ENCODE data around the gene JAZF1.

Gene JAZF1

GRCh38 chr7:27969346-27969745 is 211.2 kb downstream of the JAZF1 start:
- Histone ChIP-seq H2BK12ac (ENCODE audit: low read length) (no peak overlapping the region), H2BK120ac (ENCODE audit: low read depth, low read length) (no peak overlapping the region), H3K79me1 (ENCODE audit: low read depth, low read length) (no peaks in the 10 kb centered on the region), H3K9me3 (replicated peaks in 1 of 2; ENCODE audit: control insufficient read depth in 2 of 2, insufficient read depth in 1 of 2, low read depth in 1 of 2, low read length in 2 of 2) (no peaks in the 10 kb centered on the region), H2AFZ (ENCODE audit: low read length) (no peak overlapping the region), H3K4me1 (ENCODE audit: control insufficient read depth in 2 of 2, insufficient read depth in 1 of 2, low read depth in 1 of 2, low read length in 2 of 2) (no peaks in the 10 kb centered on the region), H2AK5ac (ENCODE audit: low read depth, low read length) (no peak overlapping the region), H3K36me3 (replicated peaks in 1 of 2; ENCODE audit: control insufficient read depth in 2 of 2, insufficient read depth in 2 of 2, low read length in 2 of 2) (no peaks in the 10 kb centered on the region), H3K9ac (ENCODE audit: low read depth, low read length, poor library complexity) (no peak overlapping the region), H4K91ac (ENCODE audit: low read depth, low read length, poor library complexity) (no peak overlapping the region), H3K4me2 (ENCODE audit: insufficient read depth, low read length, poor library complexity, severe bottlenecking) (no peak overlapping the region), H3K23ac (ENCODE audit: low read depth, low read length, poor library complexity) (no peak overlapping the region), H2BK5ac (ENCODE audit: low read length) (no peak overlapping the region), H2BK15ac (ENCODE audit: low read length) (no peak overlapping the region), H3K27me3 (ENCODE audit: control insufficient read depth in 3 of 3, insufficient read depth in 3 of 3, low read depth in 1 of 3, low read length in 3 of 3) (peaks cover 0 to 24% (median 0%) of the 10 kb centered on the region in 3 experiments), H3K27ac (replicated peaks; ENCODE audit: low read length) (no peak overlapping the region), H3K4me3 (ENCODE audit: low read length in 2 of 2) (no peak overlapping the region), H3K14ac (ENCODE audit: low read length) (no peak overlapping the region), H4K8ac (ENCODE audit: low read depth, low read length) (no peak overlapping the region), H3K4ac (ENCODE audit: low read length) (no peak overlapping the region), H3K18ac (ENCODE audit: low read length) (no peak overlapping the region)
- WGBS, 2 donors (ENCODE audit: extremely low coverage in 2 of 2, insufficient read length in 2 of 2, insufficient replicate concordance in 1 of 2) = no CpG with 5 or more reads among the region's 6 CpGs
- no peak for DNase-seq (ENCODE audit: low spot score)

GRCh38 chr7:27967639-27968038 is 213.0 kb downstream of the JAZF1 start:
- no peak overlapping the region for H2AFZ ChIP-seq (ENCODE audit: low read length)
- no peak overlapping the region for H4K8ac ChIP-seq (ENCODE audit: low read depth, low read length)
- peaks cover 0 to 24% (median 0%) of the 10 kb centered on the region in 3 experiments for H3K27me3 ChIP-seq (ENCODE audit: control insufficient read depth in 3 of 3, insufficient read depth in 3 of 3, low read depth in 1 of 3, low read length in 3 of 3)
- H3K9me3 ChIP-seq (replicated peaks in 1 of 2; ENCODE audit: control insufficient read depth in 2 of 2, insufficient read depth in 1 of 2, low read depth in 1 of 2, low read length in 2 of 2) = no peaks in the 10 kb centered on the region
- no peaks in the 10 kb centered on the region for H3K36me3 ChIP-seq (replicated peaks in 1 of 2; ENCODE audit: control insufficient read depth in 2 of 2, insufficient read depth in 2 of 2, low read length in 2 of 2)
- no peak overlapping the region for H3K23ac ChIP-seq (ENCODE audit: low read depth, low read length, poor library complexity)
- no peak overlapping the region for H2AK5ac ChIP-seq (ENCODE audit: low read depth, low read length)
- no peak overlapping the region for H3K18ac ChIP-seq (ENCODE audit: low read length)
- no peak overlapping the region for H3K14ac ChIP-seq (ENCODE audit: low read length)
- H3K4me3 ChIP-seq (ENCODE audit: low read length in 2 of 2) = no peak overlapping the region
- H3K4me1 ChIP-seq (ENCODE audit: control insufficient read depth in 2 of 2, insufficient read depth in 1 of 2, low read depth in 1 of 2, low read length in 2 of 2) = no peaks in the 10 kb centered on the region
- H3K9ac ChIP-seq (ENCODE audit: low read depth, low read length, poor library complexity) = no peak overlapping the region
- H2BK120ac ChIP-seq (ENCODE audit: low read depth, low read length) = no peak overlapping the region
- H2BK12ac ChIP-seq (ENCODE audit: low read length) = no peak overlapping the region
- no peak overlapping the region for H3K27ac ChIP-seq (replicated peaks; ENCODE audit: low read length)
- no CpG with 5 or more reads among the region's 1 CpG for WGBS, 2 donors (ENCODE audit: extremely low coverage in 2 of 2, insufficient read length in 2 of 2, insufficient replicate concordance in 1 of 2)
- no peak for DNase-seq (ENCODE audit: low spot score)
- no peak overlapping the region for H4K91ac ChIP-seq (ENCODE audit: low read depth, low read length, poor library complexity)
- H2BK15ac ChIP-seq (ENCODE audit: low read length) = no peak overlapping the region
- no peaks in the 10 kb centered on the region for H3K79me1 ChIP-seq (ENCODE audit: low read depth, low read length)
- no peak overlapping the region for H3K4me2 ChIP-seq (ENCODE audit: insufficient read depth, low read length, poor library complexity, severe bottlenecking)
- no peak overlapping the region for H2BK5ac ChIP-seq (ENCODE audit: low read length)
- H3K4ac ChIP-seq (ENCODE audit: low read length) = no peak overlapping the region

- Histone ChIP-seq H3K9ac (ENCODE audit: low read depth, low read length, poor library complexity) (no peak overlapping the region), H3K27me3 (ENCODE audit: control insufficient read depth in 3 of 3, insufficient read depth in 3 of 3, low read depth in 1 of 3, low read length in 3 of 3) (peaks cover 0 to 25% (median 0%) of the 10 kb centered on the region in 3 experiments), H3K4me1 (ENCODE audit: control insufficient read depth in 2 of 2, insufficient read depth in 1 of 2, low read depth in 1 of 2, low read length in 2 of 2) (no peaks in the 10 kb centered on the region), H4K91ac (ENCODE audit: low read depth, low read length, poor library complexity) (no peak overlapping the region), H3K4ac (ENCODE audit: low read length) (no peak overlapping the region), H3K23ac (ENCODE audit: low read depth, low read length, poor library complexity) (no peak overlapping the region), H3K18ac (ENCODE audit: low read length) (no peak overlapping the region), H2BK120ac (ENCODE audit: low read depth, low read length) (no peak overlapping the region), H3K79me1 (ENCODE audit: low read depth, low read length) (no peaks in the 10 kb centered on the region), H2BK5ac (ENCODE audit: low read length) (no peak overlapping the region), H3K4me2 (ENCODE audit: insufficient read depth, low read length, poor library complexity, severe bottlenecking) (no peak overlapping the region), H4K8ac (ENCODE audit: low read depth, low read length) (no peak overlapping the region), H3K9me3 (replicated peaks in 1 of 2; ENCODE audit: control insufficient read depth in 2 of 2, insufficient read depth in 1 of 2, low read depth in 1 of 2, low read length in 2 of 2) (no peaks in the 10 kb centered on the region), H3K14ac (ENCODE audit: low read length) (no peak overlapping the region), H3K27ac (replicated peaks; ENCODE audit: low read length) (no peak overlapping the region), H2AK5ac (ENCODE audit: low read depth, low read length) (no peak overlapping the region), H2BK12ac (ENCODE audit: low read length) (no peak overlapping the region), H2AFZ (ENCODE audit: low read length) (no peak overlapping the region), H2BK15ac (ENCODE audit: low read length) (no peak overlapping the region), H3K36me3 (replicated peaks in 1 of 2; ENCODE audit: control insufficient read depth in 2 of 2, insufficient read depth in 2 of 2, low read length in 2 of 2) (no peaks in the 10 kb centered on the region), H3K4me3 (ENCODE audit: low read length in 2 of 2) (no peak overlapping the region)
- no peak for DNase-seq (ENCODE audit: low spot score)
- WGBS, 2 donors (ENCODE audit: extremely low coverage in 2 of 2, insufficient read length in 2 of 2, insufficient replicate concordance in 1 of 2) = 100% methylated on average over 1 of the region's 3 CpGs; no CpG with 5 or more reads in 1 of the 2 donors
Observed at GRCh38 chr7:27966219-27966780, 214.3 kb downstream of the JAZF1 start.

- Histone ChIP-seq H3K36me3 (replicated peaks in 1 of 2; ENCODE audit: control insufficient read depth in 2 of 2, insufficient read depth in 2 of 2, low read length in 2 of 2) (no peaks in the 10 kb centered on the region), H2AK5ac (ENCODE audit: low read depth, low read length) (no peak overlapping the region), H4K8ac (ENCODE audit: low read depth, low read length) (no peak overlapping the region), H2BK5ac (ENCODE audit: low read length) (no peak overlapping the region), H3K14ac (ENCODE audit: low read length) (no peak overlapping the region), H2BK120ac (ENCODE audit: low read depth, low read length) (no peak overlapping the region), H3K9me3 (replicated peaks in 1 of 2; ENCODE audit: control insufficient read depth in 2 of 2, insufficient read depth in 1 of 2, low read depth in 1 of 2, low read length in 2 of 2) (no peaks in the 10 kb centered on the region), H3K18ac (ENCODE audit: low read length) (no peak overlapping the region), H3K4me1 (ENCODE audit: control insufficient read depth in 2 of 2, insufficient read depth in 1 of 2, low read depth in 1 of 2, low read length in 2 of 2) (no peaks in the 10 kb centered on the region), H3K27ac (replicated peaks; ENCODE audit: low read length) (no peak overlapping the region), H3K79me1 (ENCODE audit: low read depth, low read length) (no peaks in the 10 kb centered on the region), H2BK12ac (ENCODE audit: low read length) (no peak overlapping the region), H3K4me2 (ENCODE audit: insufficient read depth, low read length, poor library complexity, severe bottlenecking) (no peak overlapping the region), H4K91ac (ENCODE audit: low read depth, low read length, poor library complexity) (no peak overlapping the region), H3K4me3 (ENCODE audit: low read length in 2 of 2) (no peak overlapping the region), H3K9ac (ENCODE audit: low read depth, low read length, poor library complexity) (no peak overlapping the region), H3K4ac (ENCODE audit: low read length) (no peak overlapping the region), H3K23ac (ENCODE audit: low read depth, low read length, poor library complexity) (no peak overlapping the region), H3K27me3 (ENCODE audit: control insufficient read depth in 3 of 3, insufficient read depth in 3 of 3, low read depth in 1 of 3, low read length in 3 of 3) (peaks cover 0 to 19% (median 0%) of the 10 kb centered on the region in 3 experiments), H2BK15ac (ENCODE audit: low read length) (no peak overlapping the region), H2AFZ (ENCODE audit: low read length) (no peak overlapping the region)
- DNase-seq (ENCODE audit: low spot score) = no peak
- WGBS, 2 donors (ENCODE audit: extremely low coverage in 2 of 2, insufficient read length in 2 of 2, insufficient replicate concordance in 1 of 2) = no CpG with 5 or more reads among the region's 2 CpGs
Observed at GRCh38 chr7:27965650-27966049, 214.9 kb downstream of the JAZF1 start.
